SK-MEL-5 (cell line): ENCODE measurements around the gene TAGLN3. TPM values are rescaled to one million over a fixed set of nuclear protein-coding genes. Genes with fewer than 3 reads are reported as not detected.

ENCODE experiments used
- DNase-seq: peaks from one replicate; pipeline ENCODE4 v3.0.0-alpha.2; 2016; ENCODE audit warnings: low read depth, low spot score
- in situ Hi-C: cut with HindIII; loops from 2 replicates; pipeline ENCODE4 v1.10.0; 2016; ENCODE audit warnings: low sequenced_read_pairs, high pct_unique_total_duplicates, low pct_unique_long_range_greater_than_20kb
- total RNA-seq: library from RNA; depleted of rRNA; stranded (reverse); fragments of >200 nt; shearing (Covaris generic); gene quantifications from 2 replicates; pipeline ENCODE4 v1.2.3, GENCODE V29; 2014

The TAGLN3 gene
- total RNA-seq, 1 experiment from 2014 or later = not detected

DNA sequence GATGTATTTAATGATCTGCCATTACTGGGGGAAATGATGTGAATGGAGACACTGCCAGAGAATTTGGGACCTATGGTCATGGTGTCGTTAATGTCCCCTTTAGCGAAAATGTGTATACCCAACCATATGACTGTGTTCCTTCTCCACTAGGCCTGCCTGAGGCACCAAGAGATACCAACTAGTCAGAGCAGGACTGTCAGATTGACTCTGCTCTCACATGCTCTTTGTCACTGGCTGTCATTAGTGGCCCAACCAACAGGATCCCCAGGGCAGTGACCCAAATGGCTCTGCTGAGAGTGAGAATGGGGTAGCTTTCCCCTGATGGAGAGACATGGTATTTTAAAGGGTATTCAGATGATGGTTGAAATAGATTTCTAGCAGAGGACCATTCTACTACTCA is 2.8 kb downstream of the TAGLN3 start:
- DNase-seq = no peak
- in situ Hi-C loops = no loop called here

DNA sequence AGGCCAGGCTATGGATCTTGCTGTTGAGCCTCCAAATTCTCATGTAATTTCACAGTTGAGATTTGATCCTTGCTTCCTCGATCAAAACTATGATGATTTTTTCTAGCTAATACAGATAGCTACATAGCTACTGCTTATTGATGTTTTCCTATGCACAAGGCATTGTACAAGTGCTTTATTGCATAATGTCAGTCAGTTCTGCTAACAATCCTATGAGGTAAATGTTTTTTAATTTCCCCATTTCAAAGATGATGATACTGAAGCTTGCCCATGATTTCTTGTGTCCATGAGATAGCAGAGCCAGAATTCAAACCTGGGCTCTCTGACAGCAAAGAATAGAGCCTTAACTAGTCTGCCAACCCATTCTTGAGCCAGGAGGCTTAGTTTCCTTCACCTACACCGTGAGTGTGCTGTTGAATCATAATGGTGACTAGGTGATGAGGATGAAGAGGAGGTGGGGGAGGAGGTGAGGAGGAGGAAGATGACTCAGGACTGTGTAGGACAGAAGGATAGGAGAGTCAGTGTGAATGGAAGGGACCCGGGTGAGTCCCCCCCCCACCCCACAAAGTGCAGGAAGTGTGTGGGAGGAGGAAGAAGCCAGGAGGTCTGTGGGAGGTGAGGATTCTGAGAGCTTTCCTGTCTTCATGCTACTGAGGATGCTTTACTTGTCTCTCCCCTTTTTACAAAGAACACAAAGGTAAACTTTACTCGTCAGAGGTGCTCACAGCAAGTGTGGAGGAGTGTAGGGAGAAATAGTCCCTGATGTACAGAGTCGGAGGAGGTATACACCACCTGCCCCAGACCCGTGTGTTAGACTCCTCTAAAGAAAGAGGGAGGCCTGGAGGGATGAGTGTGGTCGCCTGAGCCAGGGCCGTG is 3.6 kb downstream of the TAGLN3 start:
- DNase-seq = no peak
- in situ Hi-C loops = no loop called here

DNA sequence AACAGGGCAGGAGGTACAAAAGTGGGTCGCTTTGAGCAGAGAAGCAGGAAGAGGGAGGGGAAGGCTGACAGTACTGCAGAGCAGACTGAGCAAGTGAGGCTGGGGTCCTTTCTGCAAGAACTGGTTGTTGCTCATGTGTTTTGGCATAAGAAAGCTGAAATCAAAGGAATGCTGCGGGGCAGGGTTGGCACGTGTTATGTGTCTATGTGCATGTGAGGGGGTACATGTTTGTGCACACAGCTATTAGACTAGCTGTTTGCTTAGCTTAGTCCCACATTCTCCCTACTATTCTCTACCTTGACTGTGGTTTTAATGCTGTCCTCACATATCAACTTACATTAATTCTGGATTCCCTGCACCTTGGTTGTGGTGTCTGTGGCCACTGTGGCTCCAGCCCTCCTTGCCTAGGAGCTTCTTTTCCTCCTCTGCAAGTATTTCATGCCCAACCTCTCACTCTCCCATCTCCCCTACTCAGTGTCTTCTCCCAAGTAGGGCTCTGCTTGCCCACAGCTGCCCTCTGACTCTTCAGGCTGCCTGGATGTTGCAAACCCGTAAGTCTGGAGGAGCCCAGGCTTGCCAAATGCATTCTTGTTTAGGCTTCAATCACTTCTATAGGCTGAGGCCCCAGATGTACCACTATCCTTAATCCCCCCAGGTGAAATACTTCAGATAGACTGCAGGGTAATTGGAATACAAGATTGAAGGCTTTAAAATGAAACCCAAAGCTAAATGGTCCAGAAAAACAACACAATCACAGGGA is 4.8 kb downstream of the TAGLN3 start:
- in situ Hi-C loops = no loop called here
- no peak for DNase-seq

DNA sequence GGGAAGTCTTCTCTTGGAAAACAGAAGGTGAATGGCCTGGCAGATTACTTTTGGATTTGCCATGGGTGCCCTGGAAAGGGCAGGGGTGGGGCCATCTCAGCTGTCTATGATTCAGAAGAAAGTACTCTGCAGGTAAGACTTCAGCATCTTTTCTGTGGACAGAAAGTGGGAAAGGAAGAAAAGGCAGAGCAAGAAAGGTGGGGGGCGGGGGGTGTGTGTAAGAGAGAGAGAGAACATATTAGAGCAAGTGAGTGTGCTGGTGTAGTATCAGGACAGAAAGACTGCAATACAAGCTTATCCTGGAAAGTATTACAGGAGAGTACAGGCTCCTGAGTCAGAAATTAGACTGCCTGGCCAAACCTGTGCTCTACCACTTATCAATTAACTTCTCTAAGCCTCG is 5.5 kb downstream of the TAGLN3 start:
- no peak for DNase-seq
- in situ Hi-C loops = no loop called here

DNA sequence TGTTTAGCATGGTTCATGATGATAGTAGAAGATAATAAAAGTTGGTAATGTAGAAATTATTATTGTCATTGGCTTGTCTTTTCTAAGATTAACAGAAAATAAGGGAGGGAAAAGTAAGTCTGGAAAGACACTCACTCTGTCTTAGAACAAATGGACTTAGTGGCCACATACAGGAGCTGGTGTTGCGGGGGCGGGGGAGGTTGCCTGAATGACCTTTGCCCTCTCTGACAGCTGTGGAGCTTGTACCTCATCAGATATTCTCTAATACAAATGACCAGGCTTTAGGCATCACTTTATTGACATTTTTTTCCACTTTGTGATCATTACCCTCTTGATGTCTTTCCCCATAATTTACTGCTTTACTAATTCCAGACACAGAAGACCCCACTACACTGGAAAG is 5.9 kb downstream of the TAGLN3 start:
- in situ Hi-C loops = no loop called here
- no peak for DNase-seq

DNA sequence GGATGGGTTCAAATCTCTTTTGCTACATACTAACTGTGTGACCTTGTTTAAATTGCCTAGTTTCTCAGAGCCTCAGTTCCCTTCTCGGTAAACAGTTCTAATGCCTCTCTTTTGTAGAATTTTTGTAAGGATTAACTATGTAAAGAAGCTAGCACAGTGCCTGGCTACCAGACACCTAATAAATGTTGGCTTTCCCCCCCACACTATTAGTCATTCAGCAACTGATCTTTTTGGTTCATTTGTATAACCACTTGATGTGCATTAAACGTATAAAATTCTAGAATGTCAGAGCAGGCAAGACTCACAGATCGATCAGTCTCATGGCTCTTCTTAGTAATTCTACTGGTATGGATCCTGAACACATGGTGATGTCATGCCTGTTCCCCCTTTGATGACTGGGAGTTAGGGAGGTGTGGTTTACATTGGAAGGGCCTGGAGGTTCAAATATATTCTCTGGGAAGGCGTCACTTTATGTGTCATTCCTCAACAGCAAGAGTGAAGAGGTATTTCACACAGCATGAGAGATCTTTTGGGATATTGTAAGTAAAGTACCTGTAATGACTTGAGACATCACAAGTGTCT is 6.5 kb downstream of the TAGLN3 start:
- in situ Hi-C loops = no loop called here
- DNase-seq = no peak

DNA sequence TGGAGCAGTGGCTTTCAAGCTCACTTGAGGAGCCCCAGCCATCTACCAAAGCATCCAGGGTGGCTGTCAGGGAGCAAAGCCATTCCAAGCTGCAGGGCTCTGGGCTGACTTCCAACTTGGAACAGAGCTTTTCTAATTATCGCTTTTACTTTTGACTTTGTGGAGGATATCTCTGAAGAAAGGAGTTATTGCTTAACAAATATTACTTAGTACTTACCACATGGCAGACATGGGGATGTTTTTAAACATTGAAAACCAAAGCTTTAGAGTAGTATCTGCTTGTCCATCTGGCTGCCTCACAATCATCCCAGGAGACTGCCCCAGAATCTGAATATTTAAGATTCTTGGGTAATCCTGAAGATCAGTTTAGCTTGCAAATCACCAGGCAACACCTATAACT is 8.9 kb downstream of the TAGLN3 start:
- DNase-seq = no peak
- in situ Hi-C loops = no loop called here

DNA sequence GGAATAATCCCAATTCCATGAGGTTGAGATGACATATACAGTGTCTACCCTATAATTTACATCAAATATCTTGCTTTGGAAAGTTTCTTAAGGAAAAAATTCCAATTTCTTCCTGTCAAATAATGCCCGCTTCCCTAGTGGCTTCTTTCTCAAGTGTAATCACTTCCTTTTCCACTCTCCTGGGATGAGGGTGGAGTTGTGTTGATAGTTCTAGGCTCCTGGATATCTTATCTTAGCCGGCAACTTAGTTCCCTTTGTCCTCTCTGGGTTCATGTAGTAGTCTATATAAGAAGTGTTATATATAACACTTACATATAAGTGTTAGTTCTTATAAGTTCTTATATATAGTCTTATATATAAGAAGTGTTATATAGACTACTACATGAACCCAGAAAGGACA is 10.9 kb downstream of the TAGLN3 start:
- in situ Hi-C loops = no loop called here
- DNase-seq = no peak

DNA sequence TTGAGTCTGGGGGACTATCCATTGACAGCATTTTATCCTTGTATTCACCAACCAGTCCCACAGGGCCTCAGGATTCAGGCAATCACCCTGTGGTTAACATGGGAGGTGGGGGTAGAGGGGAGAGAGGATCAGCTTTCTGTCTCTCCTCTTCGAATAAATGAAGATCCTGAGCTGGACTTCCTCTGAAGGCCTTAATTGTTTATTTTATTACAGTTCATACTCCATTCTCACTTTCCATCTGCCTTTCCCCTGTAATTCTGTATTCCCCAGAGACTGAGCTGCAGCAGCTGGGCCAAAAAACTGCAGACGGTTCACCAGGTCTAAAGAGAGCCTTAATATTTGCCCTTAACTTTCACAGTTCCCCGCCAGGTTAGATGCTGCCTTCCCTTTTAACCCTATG is 11.9 kb downstream of the TAGLN3 start:
- in situ Hi-C loops = no loop called here
- DNase-seq = no peak

DNA sequence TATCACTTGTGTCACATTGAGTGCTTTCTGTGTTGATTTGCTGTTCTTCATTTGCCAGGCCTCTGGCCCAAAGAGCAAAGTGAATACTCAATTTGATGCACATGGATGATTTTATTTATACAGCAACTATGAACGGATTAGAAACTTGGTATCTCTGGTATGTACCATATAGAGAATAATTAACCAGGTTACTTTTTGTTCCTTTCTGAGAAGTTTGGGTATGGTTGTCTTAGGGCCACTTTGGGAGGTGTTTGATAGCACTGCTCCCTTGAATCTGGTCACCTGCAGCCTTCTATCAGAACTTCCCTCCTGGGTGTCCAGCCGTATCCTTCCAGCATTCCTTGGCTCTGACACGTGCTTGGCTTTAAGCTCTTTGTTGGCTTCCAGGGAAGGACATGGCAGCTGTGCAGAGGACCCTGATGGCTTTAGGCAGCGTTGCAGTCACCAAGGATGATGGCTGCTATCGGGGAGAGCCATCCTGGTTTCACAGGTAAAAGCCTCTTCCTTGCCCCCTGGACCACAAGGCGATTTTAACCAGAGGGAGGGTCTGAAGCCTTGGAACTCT is 12.7 kb downstream of the TAGLN3 start:
- DNase-seq = no peak
- in situ Hi-C loops = no loop called here

DNA sequence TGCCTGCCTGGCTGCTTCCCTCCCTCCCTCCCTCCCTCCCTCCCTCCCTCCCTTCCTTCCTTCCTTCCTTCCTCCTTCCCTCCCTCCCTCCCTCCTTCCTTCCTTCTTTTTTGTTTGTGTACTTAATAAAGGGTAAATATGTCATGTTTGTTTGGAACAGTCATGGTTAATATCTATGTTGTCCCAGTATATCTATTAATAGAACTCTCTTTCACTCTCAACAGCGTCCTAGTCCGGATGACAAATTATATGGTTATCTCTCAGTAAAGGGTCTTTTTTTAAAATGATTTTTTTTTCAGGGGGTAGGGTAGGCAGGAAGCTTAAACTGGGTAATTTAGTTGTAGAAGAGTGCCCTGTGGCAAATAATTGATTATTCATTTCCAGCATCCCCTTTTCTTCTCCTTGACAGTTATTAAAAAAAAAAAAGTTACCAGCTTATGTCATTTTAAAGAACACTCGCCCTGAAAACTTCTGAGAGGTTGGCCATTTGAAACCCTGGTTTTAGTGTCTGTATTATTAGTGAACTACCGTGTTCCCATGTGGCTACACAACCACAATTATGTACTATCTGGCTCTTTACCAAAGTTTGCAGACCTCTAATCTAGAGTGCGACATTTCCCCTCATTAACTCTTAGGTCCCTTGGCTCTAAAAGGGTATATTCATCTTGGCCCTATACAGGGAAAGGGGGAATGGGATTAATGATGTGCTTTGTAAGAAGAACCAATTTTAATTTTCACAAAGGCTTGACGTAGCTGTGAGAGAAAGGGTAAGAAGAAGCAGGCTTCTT is 13.7 kb downstream of the TAGLN3 start:
- no peak for DNase-seq
- in situ Hi-C loops = no loop called here

DNA sequence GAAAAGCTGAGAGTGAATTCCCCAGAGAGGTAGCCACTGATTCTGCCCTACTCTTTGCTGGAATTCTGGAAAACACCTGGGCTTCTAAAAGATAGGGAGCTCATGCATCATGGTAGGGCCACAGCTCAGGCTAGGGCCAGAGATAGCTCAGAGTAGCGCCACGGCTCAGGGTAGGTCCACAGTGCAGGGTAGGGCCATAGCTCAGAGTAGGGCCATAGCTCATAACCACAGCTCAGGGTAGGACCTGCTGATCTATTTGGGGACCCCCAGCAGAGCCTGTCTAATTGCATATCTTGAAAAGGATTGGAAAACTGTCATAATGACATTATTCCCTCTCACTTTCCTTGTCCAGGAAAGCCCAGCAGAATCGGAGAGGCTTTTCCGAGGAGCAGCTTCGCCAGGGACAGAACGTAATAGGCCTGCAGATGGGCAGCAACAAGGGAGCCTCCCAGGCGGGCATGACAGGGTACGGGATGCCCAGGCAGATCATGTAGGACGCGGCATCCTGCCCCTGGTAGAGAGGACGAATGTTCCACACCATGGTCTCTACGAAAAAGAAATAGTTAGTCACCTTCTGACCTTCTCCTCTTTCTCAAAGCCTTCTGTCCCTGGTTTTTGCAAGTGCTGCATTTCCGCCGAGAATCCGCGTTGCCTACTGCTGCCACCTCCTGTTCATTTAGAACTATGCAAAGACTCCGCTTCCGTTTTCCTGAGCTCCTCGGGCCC is 14.5 kb downstream of the TAGLN3 start:
- in situ Hi-C loops = no loop called here

DNA sequence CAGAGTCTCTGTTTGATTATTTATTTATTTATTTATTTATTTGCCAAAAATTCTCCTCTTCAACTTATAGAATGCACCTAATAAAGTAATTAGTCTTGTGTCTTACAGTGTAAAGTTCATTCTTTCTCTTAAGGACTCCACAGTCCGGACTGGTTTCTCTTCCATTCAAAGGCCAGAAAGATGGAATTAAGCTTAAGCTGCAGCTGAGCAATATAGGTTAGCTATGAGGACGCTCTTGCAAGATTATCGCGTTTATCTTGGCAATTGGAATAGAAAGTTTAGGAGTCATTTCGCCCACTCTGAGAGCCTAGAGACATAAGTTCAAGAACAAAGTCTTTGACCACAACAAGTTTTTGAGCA is 15.0 kb downstream of the TAGLN3 start:
- in situ Hi-C loops = no loop called here

More for the DNA sequence above, 14.5 kb downstream of the TAGLN3 start:
- DNase-seq = peak; percentile 90

DNA sequence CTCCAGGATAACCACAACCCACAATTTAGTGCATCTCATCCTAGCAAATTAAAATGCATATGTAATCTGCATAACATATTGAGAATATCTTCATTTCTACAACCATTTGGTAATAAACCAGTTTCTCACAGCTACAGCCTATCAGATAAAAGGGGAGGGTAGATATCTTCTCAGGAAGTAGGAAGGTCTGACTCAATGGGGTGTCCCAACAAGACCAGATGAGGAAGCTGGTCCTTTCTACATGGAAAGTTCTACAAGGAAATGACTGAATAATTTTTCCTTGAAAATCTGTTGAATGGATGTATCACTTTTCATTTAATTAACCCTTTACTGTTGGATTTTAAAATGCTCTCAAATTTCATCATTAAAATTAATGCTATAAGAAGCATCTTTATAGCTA is 18.4 kb downstream of the TAGLN3 start:
- DNase-seq = no peak

More for the DNA sequence above, 15.0 kb downstream of the TAGLN3 start:
- DNase-seq = no peak

DNA sequence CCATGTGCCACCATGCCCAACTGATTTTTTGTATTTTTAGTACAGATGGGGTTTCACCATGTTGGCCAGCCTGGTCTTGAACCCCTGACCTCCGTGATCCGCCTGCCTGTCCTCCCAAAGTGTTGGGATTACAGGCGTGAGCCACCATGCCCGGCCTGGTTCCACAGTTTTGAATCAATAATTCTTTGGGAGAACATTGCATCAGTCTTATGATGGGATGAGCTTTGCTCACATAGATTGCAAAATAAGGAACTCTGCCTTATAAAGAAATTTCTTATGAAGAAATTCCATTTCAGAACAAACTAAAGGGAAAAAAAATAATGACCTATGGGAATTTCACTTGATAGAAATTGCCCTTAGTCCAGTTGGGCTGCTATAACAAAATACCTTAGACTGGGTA is 20.0 kb downstream of the TAGLN3 start:
- in situ Hi-C loops = no loop called here
- DNase-seq = no peak

More for the DNA sequence above, 18.4 kb downstream of the TAGLN3 start:
- in situ Hi-C loops = no loop called here

DNA sequence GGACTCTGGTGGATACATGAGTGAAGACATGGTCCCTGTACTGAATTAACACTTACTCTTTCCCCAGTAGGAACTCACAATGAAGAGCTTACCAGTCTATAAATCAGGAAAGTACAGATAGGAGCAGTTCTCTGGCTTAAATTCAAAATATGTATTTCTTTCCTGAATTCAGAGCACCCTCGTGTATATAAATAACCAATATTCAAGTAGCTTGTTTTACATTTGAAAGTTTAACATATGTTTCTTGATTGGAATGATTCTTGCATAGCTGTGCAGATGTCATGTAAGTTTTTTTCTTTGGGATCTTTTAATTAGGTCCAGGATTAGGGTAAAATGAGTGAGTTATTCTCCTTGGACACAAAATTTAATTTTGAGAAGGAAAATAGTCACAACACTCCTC is 21.0 kb downstream of the TAGLN3 start:
- in situ Hi-C loops = no loop called here
- DNase-seq = no peak

DNA sequence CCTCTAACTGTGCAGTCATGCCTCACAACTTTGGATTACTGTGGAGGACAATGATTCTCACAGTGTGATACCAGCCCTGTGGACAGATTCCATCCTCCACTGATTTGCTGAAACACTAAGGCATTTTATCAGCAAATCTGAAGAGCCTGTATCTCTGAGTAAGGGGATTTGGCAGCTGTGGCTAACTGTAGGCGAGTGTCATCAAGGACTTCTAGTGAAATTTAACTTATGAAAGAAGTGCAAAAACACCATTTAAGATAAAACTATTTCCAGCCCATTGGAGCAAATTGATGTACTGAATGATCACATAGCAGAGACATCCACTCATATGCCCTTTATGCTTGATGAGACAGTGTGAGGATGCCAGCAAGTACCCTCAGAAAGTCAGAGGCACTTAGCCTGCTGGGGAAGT is 22.0 kb downstream of the TAGLN3 start:
- in situ Hi-C loops = no loop called here
- no peak for DNase-seq
